ENCODE measurements around the gene ZBTB7C.

GRCh38 chr18:48116873-48117630 is 292.1 kb downstream of the ZBTB7C start:
- no peak for TF ChIP-seq CTCF (IDR thresholded peaks at IDR 0.05; ENCODE audit: borderline replicate concordance, extremely low read depth, low read length, poor library complexity, severe bottlenecking)
- TF ChIP-seq EZH2 (IDR thresholded peaks at IDR 0.05; ENCODE audit: borderline replicate concordance, low read depth, low read length, severe bottlenecking), result no peak
